Esophagus squamous epithelium (tissue), 4 donors: ENCODE results near the gene GLG1.

Source experiments
- CTCF ChIP-seq, 6 experiments: fragments of 450-650 bp in 4 of 6; fragments of 200-600 bp in 2 of 6; sonication (generic) in 2 of 6; IDR thresholded peaks; one replicate each; pipeline ENCODE4 v1.5.1; 2016 to 2019; ENCODE audit warnings: antibody characterized with exemption in 6 of 6, mild to moderate bottlenecking in 4 of 6, moderate library complexity in 4 of 6
- POLR2A ChIP-seq, 4 donors: fragments of 450-650 bp; IDR thresholded peaks; one replicate each; pipeline ENCODE4 v1.6.1; 2017; ENCODE audit warnings: antibody characterized with exemption in 4 of 4, mild to moderate bottlenecking in 4 of 4, moderate library complexity in 3 of 4

GRCh38 chr16:74524117-74524516 lies 82.8 kb downstream of the GLG1 start:
- TF ChIP-seq CTCF (IDR thresholded peaks at IDR 0.05) (no peak), POLR2A (IDR thresholded peaks at IDR 0.05) (no peak)
